ENCODE data around the gene CXorf65. TPM values are rescaled to one million over a fixed set of nuclear protein-coding genes. Genes with fewer than 3 reads are reported as not detected.

CXorf65 gene
- not detected in 2 replicates for total RNA-seq (2014; rRNA removed; shearing (Covaris generic))

GRCh38 chrX:71106427-71106826 lies at the start of gene CXorf65:
CXorf65 (minus strand) TSS chrX:71106740; CDS start chrX:71106556, 184 bp downstream.

GRCh38 chrX:71144651-71145050 lies 38.1 kb upstream of the CXorf65 start, which contains the start of gene NLGN3:
NLGN3 (plus strand) TSS chrX:71144841; CDS start chrX:71147750, 2,909 bp downstream.

GRCh38 chrX:71118032-71118984 lies 11.8 kb upstream of the CXorf65 start, which contains the start of gene MED12:
MED12 (plus strand) TSS chrX:71118596; CDS start chrX:71118755, 159 bp downstream.

GRCh38 chrX:71111141-71111843 lies 4.8 kb upstream of the CXorf65 start, which contains the start of gene IL2RG:
IL2RG (minus strand) TSS chrX:71111577; CDS start chrX:71111539, 38 bp downstream.

GRCh38 chrX:71095555-71095980 lies 11.0 kb downstream of the CXorf65 start, which contains the start of gene FOXO4:
FOXO4 (plus strand) TSS chrX:71095851; CDS start chrX:71096529, 678 bp downstream.

GRCh38 chrX:71068044-71068918 lies 38.3 kb downstream of the CXorf65 start, which contains the start of gene SNX12:
SNX12 (minus strand) TSS chrX:71068334; CDS start chrX:71068306, 28 bp downstream.

Small RNA genes within 50 kb of the gene (small RNA-seq; reads per million reads assigned to genes)
- not detected for gene CXorf65

Other genes starting within 250 kb of the CXorf65 start
- gene TEX11, start 198.0 kb downstream of the CXorf65 start, total RNA-seq (2014; rRNA removed; shearing (Covaris generic)): not detected in 2 replicates
- 0.05 and 0.15 TPM in 2 replicates for gene SLC7A3, start 175.6 kb downstream of the CXorf65 start, total RNA-seq (2014; rRNA removed; shearing (Covaris generic))
- 29.9 and 33.1 TPM in 2 replicates for gene SNX12, start 38.4 kb downstream of the CXorf65 start, total RNA-seq (2014; rRNA removed; shearing (Covaris generic))
- gene FOXO4, start 10.9 kb downstream of the CXorf65 start, total RNA-seq (2014; rRNA removed; shearing (Covaris generic)): 4.3 and 4.9 TPM in 2 replicates
- gene IL2RG, start 4.8 kb upstream of the CXorf65 start, total RNA-seq (2014; rRNA removed; shearing (Covaris generic)): 0.11 TPM in 1 of 2 replicates, not detected in the other
- gene MED12, start 11.9 kb upstream of the CXorf65 start, total RNA-seq (2014; rRNA removed; shearing (Covaris generic)): 33.2 and 46.0 TPM in 2 replicates
- gene NLGN3, start 38.1 kb upstream of the CXorf65 start, total RNA-seq (2014; rRNA removed; shearing (Covaris generic)): 0.68 and 0.90 TPM in 2 replicates
- 4.5 and 5.7 TPM in 2 replicates for gene GJB1, start 116.5 kb upstream of the CXorf65 start, total RNA-seq (2014; rRNA removed; shearing (Covaris generic))
- 14.0 and 16.4 TPM in 2 replicates for gene ZMYM3, start 147.4 kb upstream of the CXorf65 start, total RNA-seq (2014; rRNA removed; shearing (Covaris generic))
- 630 and 657 TPM in 2 replicates for gene NONO, start 176.9 kb upstream of the CXorf65 start, total RNA-seq (2014; rRNA removed; shearing (Covaris generic))
- gene ITGB1BP2, start 195.0 kb upstream of the CXorf65 start, total RNA-seq (2014; rRNA removed; shearing (Covaris generic)): 1.6 and 2.5 TPM in 2 replicates

All from A375 (cell line).